HepG2 (cell line): ENCODE results near the gene NCOA7. TPM values are rescaled to one million over a fixed set of nuclear protein-coding genes. Genes with fewer than 3 reads are reported as not detected.

Source experiments
- HINFP ChIP-seq: sonication (generic); formaldehyde crosslinking; IDR thresholded peaks from 2 replicates; pipeline ENCODE4 v1.4.0; 2020; ENCODE audit warnings: low read depth, mild to moderate bottlenecking, missing genetic modification reagents
- IKZF4 ChIP-seq: sonication (generic); formaldehyde crosslinking; IDR thresholded peaks from 2 replicates; pipeline ENCODE4 v1.5.1; 2020; ENCODE audit warnings: borderline replicate concordance, mild to moderate bottlenecking, low read depth, missing genetic modification reagents; ENCODE audit errors: not compliant biosample characterization
- KAT2B ChIP-seq: fragments of 150-350 bp; IDR thresholded peaks from 2 replicates; pipeline ENCODE4 v1.6.1; 2014; ENCODE audit warnings: low read depth, low read length, borderline replicate concordance
- NCOA5 ChIP-seq: sonication (generic); formaldehyde crosslinking; IDR thresholded peaks from 2 replicates; pipeline ENCODE4 v1.4.0; 2020; ENCODE audit warnings: missing genetic modification reagents
- NFIB ChIP-seq: sonication (generic); formaldehyde crosslinking; IDR thresholded peaks from 2 replicates; pipeline ENCODE4 v1.9.0; 2021; ENCODE audit warnings: missing genetic modification reagents, mild to moderate bottlenecking, borderline replicate concordance
- PBX2 ChIP-seq: IDR thresholded peaks from 2 replicates; pipeline ENCODE4 v1.6.1; 2016; ENCODE audit warnings: control low read depth
- PHF5A ChIP-seq: IDR thresholded peaks from one replicate; pipeline ENCODE4 v1.6.1; 2018; ENCODE audit warnings: low read depth, missing genetic modification reagents; ENCODE audit not compliant: unreplicated experiment
- TFDP1 ChIP-seq: IDR thresholded peaks from 2 replicates; pipeline ENCODE4 v1.6.1; 2016; ENCODE audit warnings: missing compliant biosample characterization, missing genetic modification reagents, borderline replicate concordance
- ZNF17 ChIP-seq: sonication (generic); formaldehyde crosslinking; IDR thresholded peaks from 2 replicates; pipeline ENCODE4 v1.5.0; 2020; ENCODE audit warnings: mild to moderate bottlenecking, missing genetic modification reagents
- ZNF275 ChIP-seq: sonication (generic); formaldehyde crosslinking; IDR thresholded peaks from 2 replicates; pipeline ENCODE4 v1.8.0; 2022; ENCODE audit warnings: missing genetic modification reagents, mild to moderate bottlenecking, inconsistent platforms, borderline replicate concordance
- ZNF318 ChIP-seq: sonication (generic); formaldehyde crosslinking; IDR thresholded peaks from 2 replicates; pipeline ENCODE4 v1.4.0; 2020; ENCODE audit warnings: mild to moderate bottlenecking, missing genetic modification reagents
- ZNF335 ChIP-seq: sonication (generic); formaldehyde crosslinking; IDR thresholded peaks from 2 replicates; pipeline ENCODE4 v1.4.0; 2020; ENCODE audit warnings: missing genetic modification reagents
- ZNF629 ChIP-seq: sonication (generic); formaldehyde crosslinking; conservative IDR thresholded peaks from 2 replicates; pipeline ENCODE4 v1.5.0; 2020; ENCODE audit warnings: missing genetic modification reagents
- polyA plus RNA-seq, 8 experiments: library from polyadenylated mRNA; depleted of rRNA in 3 of 8; stranded (reverse) in 7 of 8; unstranded in 1 of 8; fragments of >200 nt; fragmentation: Illumina TruSeq in 4 of 8; extraction: Trizol in 4 of 8; gene quantifications; 2 replicates each; pipeline versions ENCODE4 v1.2.1 to v1.2.3, GENCODE V29; 2011 to 2016; ENCODE audit warnings: low read depth in 4 of 8, missing spikeins in 1 of 8, mixed read lengths in 1 of 8; ENCODE audit not compliant: insufficient read depth in 1 of 8
- total RNA-seq, 5 experiments: library from RNA; depleted of rRNA; stranded (reverse); fragments of >200 nt; fragmentation: Illumina TruSeq; extraction: Trizol; gene quantifications; 2 replicates each; pipeline ENCODE4 v1.2.3, GENCODE V29; 2016; ENCODE audit warnings: low read depth in 1 of 5

NCOA7 gene
- total and polyA plus RNA-seq, 2 of the 13 experiments (the other 11 are each of a cell fraction or from before 2014, with no cell fraction given) = 13.6 to 20.8 TPM

- no peak for TF ChIP-seq ZNF275 (CRISPR knock-in tag)
- TF ChIP-seq NFIB (CRISPR knock-in tag) = 0 out of 2 replicates have a peak, but pooled peaks have one; percentile 36
- TF ChIP-seq ZNF318 (CRISPR knock-in tag) = no peak
- no peak for TF ChIP-seq KAT2B
- no peak for TF ChIP-seq ZNF335 (CRISPR knock-in tag)
- no peak for TF ChIP-seq PHF5A (CRISPR knock-in tag)
- TF ChIP-seq PBX2 (CRISPR knock-in tag) = peak; percentile 33; the same call in 1 of the 2 replicates
- peak; percentile 3 for TF ChIP-seq IKZF4
- no peak for TF ChIP-seq NCOA5 (CRISPR knock-in tag)
- TF ChIP-seq HINFP (CRISPR knock-in tag) = no peak
- TF ChIP-seq TFDP1 (CRISPR knock-in tag) = no peak
- TF ChIP-seq ZNF17 (CRISPR knock-in tag) = no peak
- no peak for TF ChIP-seq ZNF629
These were observed 40.7 kb upstream of the NCOA7 start (continued) for GRCh38 chr6:125749865-125750691.
